ENCODE measurements around the gene POU6F2.

The POU6F2 gene

DNA sequence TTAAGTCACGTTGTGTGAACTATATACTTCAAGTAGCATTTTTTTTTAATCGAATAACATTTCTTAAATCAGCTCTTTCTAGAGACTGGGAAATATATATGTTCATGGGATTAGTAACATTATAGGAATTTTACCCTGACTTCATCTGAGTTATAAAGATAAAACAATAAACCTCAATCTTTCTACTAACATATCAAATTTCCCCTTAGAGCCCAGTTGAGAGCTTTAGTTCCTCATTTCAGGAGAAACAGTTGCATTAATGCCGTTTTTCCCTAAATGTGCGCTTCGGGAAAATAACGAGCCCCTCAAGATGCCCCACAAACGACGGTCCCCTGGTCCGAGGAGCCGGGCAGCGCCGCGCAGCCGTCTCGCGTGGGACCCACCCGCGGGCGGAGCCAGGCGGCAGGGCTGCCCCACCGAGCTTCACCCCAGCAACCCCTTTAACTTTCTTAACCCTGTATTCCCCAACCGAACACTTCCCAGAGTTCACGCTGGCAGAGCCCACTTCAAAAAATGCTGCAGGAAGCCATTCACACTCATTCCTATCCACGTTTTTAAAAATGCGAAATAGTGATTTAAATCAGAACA, 436.0 kb downstream of the POU6F2 start:
- TF ChIP-seq EZH2phosphoT487 (IDR thresholded peaks at IDR 0.05; ENCODE audit: borderline replicate concordance, low read length) = peak; percentile 24; the same call in 1 of the 2 replicates
- TF ChIP-seq, protein P1, sequence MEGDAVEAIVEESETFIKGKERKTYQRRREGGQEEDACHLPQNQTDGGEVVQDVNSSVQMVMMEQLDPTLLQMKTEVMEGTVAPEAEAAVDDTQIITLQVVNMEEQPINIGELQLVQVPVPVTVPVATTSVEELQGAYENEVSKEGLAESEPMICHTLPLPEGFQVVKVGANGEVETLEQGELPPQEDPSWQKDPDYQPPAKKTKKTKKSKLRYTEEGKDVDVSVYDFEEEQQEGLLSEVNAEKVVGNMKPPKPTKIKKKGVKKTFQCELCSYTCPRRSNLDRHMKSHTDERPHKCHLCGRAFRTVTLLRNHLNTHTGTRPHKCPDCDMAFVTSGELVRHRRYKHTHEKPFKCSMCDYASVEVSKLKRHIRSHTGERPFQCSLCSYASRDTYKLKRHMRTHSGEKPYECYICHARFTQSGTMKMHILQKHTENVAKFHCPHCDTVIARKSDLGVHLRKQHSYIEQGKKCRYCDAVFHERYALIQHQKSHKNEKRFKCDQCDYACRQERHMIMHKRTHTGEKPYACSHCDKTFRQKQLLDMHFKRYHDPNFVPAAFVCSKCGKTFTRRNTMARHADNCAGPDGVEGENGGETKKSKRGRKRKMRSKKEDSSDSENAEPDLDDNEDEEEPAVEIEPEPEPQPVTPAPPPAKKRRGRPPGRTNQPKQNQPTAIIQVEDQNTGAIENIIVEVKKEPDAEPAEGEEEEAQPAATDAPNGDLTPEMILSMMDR (IDR thresholded peaks at IDR 0.05; ENCODE audit: low read depth, low read length, poor library complexity, severe bottlenecking) = no peak
- Histone ChIP-seq H3K4me2 (ENCODE audit: low read length) (peak overlapping the region; percentile 64), H3K79me2 (ENCODE audit: control insufficient read depth, low read length) (no peaks in the 10 kb centered on the region), H3K4me3 (ENCODE audit: low read length) (peak overlapping the region; percentile 63), H3K27ac (ENCODE audit: low read depth, low read length) (no peak overlapping the region), H3F3A (ENCODE audit: control insufficient read depth, insufficient read depth) (0 out of 2 replicates have a peak, but pooled peaks cover 3% of the 10 kb centered on the region), H4K20me1 (ENCODE audit: control insufficient read depth, insufficient read depth, low read depth, low read length) (no peaks in the 10 kb centered on the region), H3K9me3 (ENCODE audit: control insufficient read depth, insufficient read depth, low read length) (no peaks in the 10 kb centered on the region), H3K36me3 (ENCODE audit: control insufficient read depth, low read length) (no peaks in the 10 kb centered on the region), H3K27me3 (ENCODE audit: control insufficient read depth, low read length) (peaks cover 28% of the 10 kb centered on the region), H3K4me1 (ENCODE audit: control insufficient read depth, low read length) (peaks cover 7% of the 10 kb centered on the region; the same call in 1 of the 2 replicates), H3K9me2 (replicated peaks; ENCODE audit: control insufficient read depth, low read length) (no peaks in the 10 kb centered on the region)

- H3K79me2 ChIP-seq (ENCODE audit: control insufficient read depth, low read length) = no peaks in the 10 kb centered on the region
- no peaks in the 10 kb centered on the region for H4K20me1 ChIP-seq (ENCODE audit: control insufficient read depth, insufficient read depth, low read depth, low read length)
- TF ChIP-seq, protein P1 (IDR thresholded peaks at IDR 0.05; ENCODE audit: low read depth, low read length, poor library complexity, severe bottlenecking) = peak; percentile 34
- no peak for TF ChIP-seq EZH2phosphoT487 (IDR thresholded peaks at IDR 0.05; ENCODE audit: borderline replicate concordance, low read length)
- H3K9me2 ChIP-seq (replicated peaks; ENCODE audit: control insufficient read depth, low read length) = no peaks in the 10 kb centered on the region
- H3K27me3 ChIP-seq (ENCODE audit: control insufficient read depth, low read length) = peaks cover 28% of the 10 kb centered on the region
- peaks cover 7% of the 10 kb centered on the region; the same call in 1 of the 2 replicates for H3K4me1 ChIP-seq (ENCODE audit: control insufficient read depth, low read length)
- H3K4me2 ChIP-seq (ENCODE audit: low read length) = peak overlapping the region; percentile 64
- H3F3A ChIP-seq (ENCODE audit: control insufficient read depth, insufficient read depth) = 0 out of 2 replicates have a peak, but pooled peaks cover 3% of the 10 kb centered on the region
- H3K27ac ChIP-seq (ENCODE audit: low read depth, low read length) = no peak overlapping the region
- no peaks in the 10 kb centered on the region for H3K9me3 ChIP-seq (ENCODE audit: control insufficient read depth, insufficient read depth, low read length)
- peak overlapping the region; percentile 63 for H3K4me3 ChIP-seq (ENCODE audit: low read length)
- no peaks in the 10 kb centered on the region for H3K36me3 ChIP-seq (ENCODE audit: control insufficient read depth, low read length)
These were observed 436.7 kb downstream of the POU6F2 start for GRCh38 chr7:39414224-39415035.

GRCh38 chr7:39415091-39415787, 437.5 kb downstream of the POU6F2 start:
- H3K9me2 ChIP-seq (replicated peaks; ENCODE audit: control insufficient read depth, low read length) = no peaks in the 10 kb centered on the region
- no peak overlapping the region for H3K27ac ChIP-seq (ENCODE audit: low read depth, low read length)
- no peaks in the 10 kb centered on the region for H4K20me1 ChIP-seq (ENCODE audit: control insufficient read depth, insufficient read depth, low read depth, low read length)
- TF ChIP-seq, protein P1 (IDR thresholded peaks at IDR 0.05; ENCODE audit: low read depth, low read length, poor library complexity, severe bottlenecking) = no peak
- TF ChIP-seq EZH2phosphoT487 (IDR thresholded peaks at IDR 0.05; ENCODE audit: borderline replicate concordance, low read length) = no peak
- H3K4me1 ChIP-seq (ENCODE audit: control insufficient read depth, low read length) = peaks cover 7% of the 10 kb centered on the region; the same call in 1 of the 2 replicates
- H3K27me3 ChIP-seq (ENCODE audit: control insufficient read depth, low read length) = peaks cover 34% of the 10 kb centered on the region
- no peaks in the 10 kb centered on the region for H3K79me2 ChIP-seq (ENCODE audit: control insufficient read depth, low read length)
- no peak overlapping the region for H3K4me3 ChIP-seq (ENCODE audit: low read length)
- no peaks in the 10 kb centered on the region for H3K9me3 ChIP-seq (ENCODE audit: control insufficient read depth, insufficient read depth, low read length)
- H3F3A ChIP-seq (ENCODE audit: control insufficient read depth, insufficient read depth) = 0 out of 2 replicates have a peak, but pooled peaks cover 3% of the 10 kb centered on the region
- no peak overlapping the region for H3K4me2 ChIP-seq (ENCODE audit: low read length)
- H3K36me3 ChIP-seq (ENCODE audit: control insufficient read depth, low read length) = no peaks in the 10 kb centered on the region

All from DOHH2 (cell line).